Hepatocyte (in vitro differentiated cells): ENCODE measurements around the gene BCAN. TPM values are rescaled to one million over a fixed set of nuclear protein-coding genes. Genes with fewer than 3 reads are reported as not detected.

ENCODE experiments used
- DNase-seq: peaks from one replicate; pipeline ENCODE4 v3.0.0-alpha.2; 2016; ENCODE audit warnings: low spot score
- H2AFZ ChIP-seq: fragments of 200-600 bp; sonication (generic); 2 replicates; pipeline ENCODE4 v1.6.0; 2016; ENCODE audit warnings: antibody characterized with exemption, mild to moderate bottlenecking
- H3K27ac ChIP-seq: fragments of 200-600 bp; sonication (generic); 2 replicates; pipeline ENCODE4 v1.5.1; 2016; ENCODE audit warnings: mild to moderate bottlenecking
- H3K27me3 ChIP-seq: fragments of 200-600 bp; sonication (generic); 2 replicates; pipeline ENCODE4 v1.6.1; 2016
- H3K36me3 ChIP-seq: fragments of 200-600 bp; sonication (generic); replicated peaks from 2 replicates; pipeline ENCODE4 v1.5.1; 2016; ENCODE audit warnings: low read depth; ENCODE audit not compliant: insufficient read depth
- H3K4me1 ChIP-seq: fragments of 200-600 bp; sonication (generic); 2 replicates; pipeline ENCODE4 v1.5.1; 2016; ENCODE audit warnings: mild to moderate bottlenecking, moderate library complexity; ENCODE audit not compliant: insufficient read depth
- H3K4me2 ChIP-seq: fragments of 200-600 bp; sonication (generic); 2 replicates; pipeline ENCODE4 v1.6.0; 2016
- H3K4me3 ChIP-seq: fragments of 200-600 bp; sonication (generic); 2 replicates; pipeline ENCODE4 v1.5.1; 2016; ENCODE audit warnings: mild to moderate bottlenecking
- H3K79me2 ChIP-seq: fragments of 200-600 bp; sonication (generic); 2 replicates; pipeline ENCODE4 v1.6.0; 2017; ENCODE audit warnings: mild to moderate bottlenecking
- H3K9me2 ChIP-seq: fragments of 200-600 bp; sonication (generic); replicated peaks from 2 replicates; pipeline ENCODE4 v1.6.0; 2017; ENCODE audit warnings: mild to moderate bottlenecking; ENCODE audit not compliant: insufficient read depth
- H3K9me3 ChIP-seq: fragments of 200-600 bp; sonication (generic); 2 replicates; pipeline ENCODE4 v1.5.1; 2016; ENCODE audit warnings: low read depth, mild to moderate bottlenecking
- H4K20me1 ChIP-seq: fragments of 200-600 bp; sonication (generic); 2 replicates; pipeline ENCODE4 v1.6.0; 2016; ENCODE audit warnings: mild to moderate bottlenecking; ENCODE audit not compliant: insufficient read depth, poor library complexity, severe bottlenecking
- EZH2 ChIP-seq: fragments of 200-600 bp; sonication (generic); IDR thresholded peaks from 2 replicates; pipeline ENCODE4 v1.6.1; 2016; ENCODE audit warnings: antibody characterized with exemption, mild to moderate bottlenecking, borderline replicate concordance
- EZH2phosphoT487 ChIP-seq: fragments of 200-600 bp; sonication (generic); IDR thresholded peaks from one replicate; pipeline ENCODE4 v1.6.1; 2018; ENCODE audit warnings: antibody characterized with exemption, mild to moderate bottlenecking, low read depth, moderate library complexity; ENCODE audit not compliant: unreplicated experiment, severe bottlenecking
- WGBS: methylation state at CpG from one replicate; pipeline ENCODE4 v1.1.6; 2016; ENCODE audit warnings: low lambda C conversion rate; ENCODE audit errors: missing lambda C conversion rate; 5-methylcytosine and 5-hydroxymethylcytosine counted together
- polyA plus RNA-seq: library from polyadenylated mRNA; unstranded; fragments of >200 nt; fragmentation: Nextera tagmentation; extraction: Ambion mirVana; gene quantifications from 2 replicates; pipeline ENCODE4 v1.2.1, GENCODE V29; 2016
- total RNA-seq: library from RNA; depleted of rRNA; stranded (reverse); fragments of >200 nt; gene quantifications from 2 replicates; pipeline ENCODE4 v1.2.3, GENCODE V29; 2014
- TF ChIP-seq, protein P1 (sequence below): fragments of 200-600 bp; sonication (generic); IDR thresholded peaks from 2 replicates; pipeline ENCODE4 v1.5.1; 2016; ENCODE audit warnings: antibody characterized with exemption, mild to moderate bottlenecking; ENCODE audit not compliant: poor library complexity

BCAN gene
- total and polyA plus RNA-seq, 2 experiments from 2014 or later = 0.03 TPM; not detected in 1

DNA sequence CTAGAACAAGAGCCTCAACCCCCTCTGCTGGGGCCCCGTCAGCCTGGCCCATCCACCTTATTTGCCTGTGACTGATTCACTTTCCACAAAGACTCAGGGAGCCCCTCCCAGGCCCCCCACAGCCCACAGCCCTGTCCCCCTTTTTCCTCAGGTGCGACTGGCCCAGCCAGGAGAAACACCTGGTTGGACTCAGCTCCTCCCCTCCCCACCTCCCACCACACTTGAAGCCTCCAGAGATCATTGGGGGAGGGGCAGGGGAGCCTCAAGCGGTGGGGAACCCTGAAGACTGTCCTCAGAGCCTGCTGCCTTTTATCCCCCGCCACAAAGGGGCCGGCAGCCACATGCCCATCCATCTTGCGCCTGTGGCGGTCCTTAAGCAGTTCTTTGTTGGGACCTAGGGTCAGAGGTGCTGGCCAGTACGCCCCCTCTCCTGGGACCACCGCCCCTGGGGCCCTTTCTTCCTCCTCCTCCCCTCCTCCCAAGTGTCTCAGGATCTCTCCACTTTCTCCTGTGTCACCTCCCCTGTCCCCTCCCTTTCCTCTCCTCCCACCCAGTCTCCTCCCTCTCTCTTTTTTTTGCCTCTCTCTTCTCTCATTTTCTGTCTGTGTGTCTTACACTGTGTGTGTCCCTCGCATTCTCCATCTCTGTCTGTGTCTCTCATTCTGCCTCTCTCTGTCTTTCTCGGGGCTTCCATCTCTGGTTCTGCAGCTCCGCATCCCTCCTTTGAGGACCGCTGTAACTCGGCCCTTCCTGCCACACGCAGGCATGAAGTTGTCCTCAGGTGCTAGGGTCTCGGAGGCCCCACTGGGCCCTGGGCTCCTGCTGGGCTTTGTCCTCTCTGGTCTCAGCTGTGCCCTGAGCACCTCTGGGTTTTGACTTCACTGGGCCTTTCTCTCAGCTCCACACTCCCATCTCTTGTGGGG lies 51.3 kb downstream of the BCAN start:
- no peaks in the 10 kb centered on the region for H3K36me3 ChIP-seq
- H3K79me2 ChIP-seq = peaks cover 5% of the 10 kb centered on the region
- DNase-seq = peak; percentile 92
- peaks cover 54% of the 10 kb centered on the region for H3K4me1 ChIP-seq
- H3K27me3 ChIP-seq = no peaks in the 10 kb centered on the region
- TF ChIP-seq EZH2 (no peak), EZH2phosphoT487 (no peak)
- TF ChIP-seq, protein P1, sequence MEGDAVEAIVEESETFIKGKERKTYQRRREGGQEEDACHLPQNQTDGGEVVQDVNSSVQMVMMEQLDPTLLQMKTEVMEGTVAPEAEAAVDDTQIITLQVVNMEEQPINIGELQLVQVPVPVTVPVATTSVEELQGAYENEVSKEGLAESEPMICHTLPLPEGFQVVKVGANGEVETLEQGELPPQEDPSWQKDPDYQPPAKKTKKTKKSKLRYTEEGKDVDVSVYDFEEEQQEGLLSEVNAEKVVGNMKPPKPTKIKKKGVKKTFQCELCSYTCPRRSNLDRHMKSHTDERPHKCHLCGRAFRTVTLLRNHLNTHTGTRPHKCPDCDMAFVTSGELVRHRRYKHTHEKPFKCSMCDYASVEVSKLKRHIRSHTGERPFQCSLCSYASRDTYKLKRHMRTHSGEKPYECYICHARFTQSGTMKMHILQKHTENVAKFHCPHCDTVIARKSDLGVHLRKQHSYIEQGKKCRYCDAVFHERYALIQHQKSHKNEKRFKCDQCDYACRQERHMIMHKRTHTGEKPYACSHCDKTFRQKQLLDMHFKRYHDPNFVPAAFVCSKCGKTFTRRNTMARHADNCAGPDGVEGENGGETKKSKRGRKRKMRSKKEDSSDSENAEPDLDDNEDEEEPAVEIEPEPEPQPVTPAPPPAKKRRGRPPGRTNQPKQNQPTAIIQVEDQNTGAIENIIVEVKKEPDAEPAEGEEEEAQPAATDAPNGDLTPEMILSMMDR = no peak
- 29% methylated on average over 11 of the region's 16 CpGs for WGBS
- peak overlapping the region; percentile 96 for H3K27ac ChIP-seq
- H3K4me2 ChIP-seq = peak overlapping the region; percentile 75
- H3K9me3 ChIP-seq = no peaks in the 10 kb centered on the region
- no peak overlapping the region for H2AFZ ChIP-seq
- H3K9me2 ChIP-seq = no peaks in the 10 kb centered on the region
- no peaks in the 10 kb centered on the region for H4K20me1 ChIP-seq
- H3K4me3 ChIP-seq = no peak overlapping the region

DNA sequence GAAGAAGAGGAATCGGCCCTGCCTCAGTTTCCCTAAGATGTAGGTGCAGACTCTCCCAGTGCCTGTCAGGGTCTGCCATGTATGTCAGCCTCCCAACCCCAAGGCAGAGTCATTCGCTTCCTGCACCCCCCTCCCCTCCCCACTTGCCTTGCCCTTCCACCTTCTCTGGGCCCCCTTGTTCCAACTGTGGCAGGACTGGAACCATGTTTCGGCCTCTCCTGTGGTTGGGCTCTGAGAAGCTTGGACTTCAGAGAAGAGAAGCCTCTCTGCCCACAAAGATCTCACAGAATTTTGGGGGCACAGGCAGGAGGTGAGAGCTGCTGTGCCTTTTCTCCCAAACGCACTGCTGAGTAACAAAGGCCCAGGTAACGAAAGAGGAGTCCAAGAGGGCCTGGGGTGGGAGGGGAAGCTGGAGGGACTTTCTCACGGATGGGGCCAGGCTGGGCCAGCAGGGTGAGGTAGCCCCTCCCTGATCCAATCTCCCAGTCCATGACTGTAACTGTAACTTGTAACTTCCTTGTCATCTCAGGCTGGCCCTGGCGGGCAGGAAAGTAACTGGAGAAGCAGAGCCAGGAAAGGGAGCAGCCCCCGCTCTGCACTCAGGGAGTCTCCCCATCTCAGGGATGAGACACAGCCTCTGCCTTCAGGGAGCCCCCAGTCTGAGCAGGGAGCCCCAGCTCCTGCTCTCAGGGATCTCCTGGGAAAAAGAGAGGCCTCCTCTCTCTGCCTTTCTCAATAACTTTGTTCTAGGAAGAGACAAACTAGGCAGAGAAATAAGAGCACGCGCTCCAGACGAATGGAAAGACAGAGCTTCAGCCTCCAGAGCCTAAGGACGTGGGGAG lies 52.2 kb downstream of the BCAN start:
- no peak for TF ChIP-seq EZH2phosphoT487
- no peak for TF ChIP-seq EZH2
- TF ChIP-seq, protein P1 = no peak
- no peaks in the 10 kb centered on the region for H4K20me1 ChIP-seq
- peaks cover 54% of the 10 kb centered on the region for H3K4me1 ChIP-seq
- H3K4me3 ChIP-seq = no peak overlapping the region
- H3K27ac ChIP-seq = peak overlapping the region; percentile 96
- no peaks in the 10 kb centered on the region for H3K9me2 ChIP-seq
- peak overlapping the region; percentile 53 for H2AFZ ChIP-seq
- peaks cover 5% of the 10 kb centered on the region for H3K79me2 ChIP-seq
- H3K9me3 ChIP-seq = no peaks in the 10 kb centered on the region
- peak; percentile 69 for DNase-seq
- no peaks in the 10 kb centered on the region for H3K36me3 ChIP-seq
- H3K4me2 ChIP-seq = peak overlapping the region; percentile 75
- 46% methylated on average over 12 of the region's 12 CpGs for WGBS
- H3K27me3 ChIP-seq = no peaks in the 10 kb centered on the region

DNA sequence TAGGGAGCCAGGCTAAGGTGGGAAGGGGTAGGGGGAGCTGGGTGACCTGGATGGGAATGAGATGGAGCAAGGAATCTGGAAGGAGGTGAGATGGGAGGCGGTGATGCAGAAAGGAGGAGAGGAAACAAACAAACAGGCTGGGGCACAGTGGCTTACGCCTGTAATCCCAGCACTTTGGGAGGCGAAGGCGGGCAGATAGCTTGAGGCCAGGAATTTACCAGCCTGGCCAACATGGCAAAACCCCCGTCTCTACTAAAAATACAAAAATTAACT lies 52.7 kb downstream of the BCAN start:
- no peaks in the 10 kb centered on the region for H3K36me3 ChIP-seq
- peak overlapping the region; percentile 75 for H3K4me2 ChIP-seq
- WGBS = 87% methylated on average over 5 of the region's 5 CpGs
- no peaks in the 10 kb centered on the region for H3K27me3 ChIP-seq
- no peak overlapping the region for H3K4me3 ChIP-seq
- H4K20me1 ChIP-seq = peaks cover under 1% of the 10 kb centered on the region
- TF ChIP-seq EZH2 (no peak), EZH2phosphoT487 (no peak)
- TF ChIP-seq, protein P1 = no peak
- peaks cover 5% of the 10 kb centered on the region for H3K79me2 ChIP-seq
- peak overlapping the region; percentile 96 for H3K27ac ChIP-seq
- DNase-seq = no peak
- H3K4me1 ChIP-seq = peaks cover 53% of the 10 kb centered on the region
- H3K9me3 ChIP-seq = no peaks in the 10 kb centered on the region
- H3K9me2 ChIP-seq = no peaks in the 10 kb centered on the region
- peak overlapping the region; percentile 53 for H2AFZ ChIP-seq
